Trophoblast cell (in vitro differentiated cells and primary cell): ENCODE data around the gene AHNAK2.

Experiments
- DNase-seq, 2 donors: peaks; one replicate each; pipeline ENCODE4 v3.0.0-alpha.2; 2016
- H2AFZ ChIP-seq: 2 replicates; pipeline ENCODE4 v1.6.1; 2013; ENCODE audit warnings: low read length, moderate library complexity, mild to moderate bottlenecking; ENCODE audit not compliant: insufficient read depth, poor library complexity
- H2AK5ac ChIP-seq: 2 replicates; pipeline ENCODE4 v1.6.1; 2013; ENCODE audit warnings: mild to moderate bottlenecking, low read length
- H2BK120ac ChIP-seq: 2 replicates; pipeline ENCODE4 v1.6.1; 2013; ENCODE audit warnings: low read length, mild to moderate bottlenecking, moderate library complexity; ENCODE audit not compliant: insufficient read depth, poor library complexity
- H2BK12ac ChIP-seq: 2 replicates; pipeline ENCODE4 v1.6.1; 2013; ENCODE audit warnings: mild to moderate bottlenecking, low read length, moderate library complexity
- H2BK5ac ChIP-seq: 2 replicates; pipeline ENCODE4 v1.6.1; 2013; ENCODE audit warnings: low read length, low read depth, moderate library complexity, mild to moderate bottlenecking; ENCODE audit not compliant: poor library complexity
- H3K14ac ChIP-seq: 2 replicates; pipeline ENCODE4 v1.6.1; 2013; ENCODE audit warnings: mild to moderate bottlenecking, low read length
- H3K18ac ChIP-seq: 2 replicates; pipeline ENCODE4 v1.6.1; 2013; ENCODE audit warnings: mild to moderate bottlenecking, low read length
- H3K23ac ChIP-seq: 2 replicates; pipeline ENCODE4 v1.6.1; 2013; ENCODE audit warnings: low read length
- H3K27ac ChIP-seq: 2 replicates; pipeline ENCODE4 v1.5.1; 2013; ENCODE audit warnings: low read depth, mild to moderate bottlenecking, inconsistent platforms, low read length, moderate library complexity
- H3K27me3 ChIP-seq: 2 replicates; pipeline ENCODE4 v1.6.1; 2013; ENCODE audit warnings: inconsistent platforms, mild to moderate bottlenecking, low read length, moderate library complexity; ENCODE audit not compliant: insufficient read depth
- H3K36me3 ChIP-seq, 2 experiments: 1 replicate in 1 of 2; 2 replicates in 1 of 2; pipeline ENCODE4 v1.6.1; 2013; ENCODE audit warnings: low read length in 2 of 2, mild to moderate bottlenecking in 2 of 2, moderate library complexity in 1 of 2; ENCODE audit not compliant: insufficient read depth in 2 of 2, control insufficient read depth in 1 of 2
- H3K4ac ChIP-seq: 2 replicates; pipeline ENCODE4 v1.6.1; 2013; ENCODE audit warnings: low read depth, mild to moderate bottlenecking, low read length, moderate library complexity
- H3K4me1 ChIP-seq, 2 experiments: 1 replicate in 1 of 2; 2 replicates in 1 of 2; pipeline ENCODE4 v1.6.1; 2013; ENCODE audit warnings: low read length in 2 of 2, mild to moderate bottlenecking in 2 of 2, moderate library complexity in 1 of 2; ENCODE audit not compliant: insufficient read depth in 2 of 2, control insufficient read depth in 1 of 2
- H3K4me2 ChIP-seq: 2 replicates; pipeline ENCODE4 v1.6.1; 2013; ENCODE audit warnings: inconsistent platforms, mild to moderate bottlenecking, low read length, moderate library complexity
- H3K4me3 ChIP-seq: 2 replicates; pipeline ENCODE4 v1.5.1; 2013; ENCODE audit warnings: mild to moderate bottlenecking, low read depth, low read length, inconsistent platforms
- H3K79me1 ChIP-seq: one replicate; pipeline ENCODE4 v1.6.1; 2013; ENCODE audit warnings: low read length
- H3K79me2 ChIP-seq: 2 replicates; pipeline ENCODE4 v1.6.1; 2013; ENCODE audit warnings: low read length, mild to moderate bottlenecking; ENCODE audit not compliant: control insufficient read depth, insufficient read depth, poor library complexity
- H3K9ac ChIP-seq: 2 replicates; pipeline ENCODE4 v1.6.1; 2013; ENCODE audit warnings: mild to moderate bottlenecking, low read length
- H3K9me3 ChIP-seq: 2 replicates; pipeline ENCODE4 v1.6.1; 2013; ENCODE audit warnings: low read depth, mild to moderate bottlenecking, control low read depth, inconsistent platforms, low read length; ENCODE audit not compliant: insufficient read depth
- H4K12ac ChIP-seq: 2 replicates; pipeline ENCODE4 v1.6.1; 2013; ENCODE audit warnings: low read depth, mild to moderate bottlenecking, low read length, moderate library complexity
- H4K8ac ChIP-seq: 2 replicates; pipeline ENCODE4 v1.6.1; 2013; ENCODE audit warnings: low read depth, mild to moderate bottlenecking, low read length, moderate library complexity
- H4K91ac ChIP-seq: one replicate; pipeline ENCODE4 v1.6.1; 2013; ENCODE audit warnings: low read depth, mild to moderate bottlenecking, low read length, moderate library complexity
- WGBS: extraction: QIAGEN DNeasy Blood & Tissue Kit; methylation state at CpG from one replicate; pipeline ENCODE4 v1.1.7; 2013; ENCODE audit warnings: missing lambda C conversion rate; ENCODE audit not compliant: insufficient read length, insufficient coverage; ENCODE audit errors: extremely low coverage; 5-methylcytosine and 5-hydroxymethylcytosine counted together

AHNAK2 gene

GRCh38 chr14:105014032-105014431 is 35.9 kb upstream of the AHNAK2 start:
- H4K12ac ChIP-seq, result no peak overlapping the region
- H2AFZ ChIP-seq, result no peak overlapping the region
- no peak overlapping the region for H2AK5ac ChIP-seq
- H3K4me1 ChIP-seq, result peaks cover 10 to 11% of the 10 kb centered on the region in 2 experiments
- H3K9ac ChIP-seq, result no peak overlapping the region
- no peaks in the 10 kb centered on the region for H3K9me3 ChIP-seq
- no peak overlapping the region for H3K14ac ChIP-seq
- H3K27ac ChIP-seq, result no peak overlapping the region
- H3K4ac ChIP-seq, result peak overlapping the region; percentile 93
- DNase-seq, result no peak
- H2BK5ac ChIP-seq, result no peak overlapping the region
- no peak overlapping the region for H4K8ac ChIP-seq
- H3K23ac ChIP-seq, result no peak overlapping the region
- no peak overlapping the region for H3K18ac ChIP-seq
- no peak overlapping the region for H2BK120ac ChIP-seq
- no peak overlapping the region for H3K4me2 ChIP-seq
- H2BK12ac ChIP-seq, result no peak overlapping the region
- H3K79me1 ChIP-seq, result no peaks in the 10 kb centered on the region
- no CpG with 5 or more reads among the region's 9 CpGs for WGBS
- H3K79me2 ChIP-seq, result peaks cover 35% of the 10 kb centered on the region
- H3K4me3 ChIP-seq, result no peak overlapping the region
- H4K91ac ChIP-seq, result no peak overlapping the region
- peaks cover 30 to 31% of the 10 kb centered on the region in 2 experiments for H3K36me3 ChIP-seq
- no peaks in the 10 kb centered on the region for H3K27me3 ChIP-seq

DNA sequence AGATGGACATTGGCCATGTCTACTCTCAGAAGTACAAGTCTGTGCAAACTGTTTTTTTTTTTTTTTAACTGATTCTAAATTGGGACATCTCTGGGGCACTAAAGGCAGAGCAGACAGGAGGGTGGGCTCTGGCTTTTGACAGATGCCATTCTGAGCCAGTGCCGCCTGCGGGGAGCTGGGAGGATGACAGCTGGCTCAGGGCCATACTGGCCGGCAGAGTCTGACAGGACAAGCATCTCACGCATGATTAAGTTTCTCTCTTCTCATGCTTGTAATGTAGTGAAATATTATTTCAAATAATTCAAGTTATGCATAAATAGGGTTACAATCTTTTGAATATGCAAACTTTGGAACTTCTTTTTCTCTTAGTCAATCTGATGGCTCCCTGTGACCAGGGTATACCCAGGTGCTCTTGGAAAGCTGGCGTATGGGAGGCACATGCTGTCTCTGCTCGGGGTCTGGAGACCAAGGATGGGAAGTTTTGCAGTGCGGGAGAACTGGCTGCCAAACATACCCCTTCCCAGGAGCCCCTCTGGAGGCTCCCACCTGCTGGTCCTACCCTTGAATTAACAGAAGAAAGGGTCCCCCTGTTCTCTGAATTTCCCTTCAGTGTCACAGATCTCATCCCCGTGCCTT is 35.1 kb upstream of the AHNAK2 start:
- H3K9me3 ChIP-seq, result no peaks in the 10 kb centered on the region
- no peaks in the 10 kb centered on the region for H3K27me3 ChIP-seq
- H3K27ac ChIP-seq, result no peak overlapping the region
- no peak overlapping the region for H3K23ac ChIP-seq
- H2BK12ac ChIP-seq, result no peak overlapping the region
- no peak for DNase-seq
- H3K4me1 ChIP-seq, result peaks cover 4 to 6% of the 10 kb centered on the region in 2 experiments
- no peak overlapping the region for H4K8ac ChIP-seq
- WGBS, result no CpG with 5 or more reads among the region's 8 CpGs
- H2AK5ac ChIP-seq, result no peak overlapping the region
- no peak overlapping the region for H2AFZ ChIP-seq
- H3K9ac ChIP-seq, result no peak overlapping the region
- peaks cover 31% of the 10 kb centered on the region in 2 experiments for H3K36me3 ChIP-seq
- H2BK5ac ChIP-seq, result no peak overlapping the region
- H3K4me2 ChIP-seq, result no peak overlapping the region
- no peaks in the 10 kb centered on the region for H3K79me1 ChIP-seq
- H4K12ac ChIP-seq, result no peak overlapping the region
- H2BK120ac ChIP-seq, result no peak overlapping the region
- H3K4ac ChIP-seq, result peak overlapping the region; percentile 60
- H3K79me2 ChIP-seq, result peaks cover 30% of the 10 kb centered on the region
- H3K4me3 ChIP-seq, result no peak overlapping the region
- H3K18ac ChIP-seq, result no peak overlapping the region
- no peak overlapping the region for H3K14ac ChIP-seq
- no peak overlapping the region for H4K91ac ChIP-seq

- Histone ChIP-seq H3K36me3 (peaks cover 39% of the 10 kb centered on the region in 2 experiments), H3K79me2 (peaks cover 30% of the 10 kb centered on the region), H3K4me3 (no peak overlapping the region), H2BK12ac (no peak overlapping the region), H3K27ac (no peak overlapping the region), H2BK120ac (no peak overlapping the region), H3K4ac (peak overlapping the region; percentile 75), H4K8ac (no peak overlapping the region), H3K4me1 (peaks cover 4 to 6% of the 10 kb centered on the region in 2 experiments), H3K9me3 (no peaks in the 10 kb centered on the region), H3K27me3 (no peaks in the 10 kb centered on the region), H3K4me2 (no peak overlapping the region), H3K79me1 (no peaks in the 10 kb centered on the region), H3K18ac (no peak overlapping the region), H4K12ac (no peak overlapping the region), H2AK5ac (no peak overlapping the region), H4K91ac (no peak overlapping the region), H3K14ac (no peak overlapping the region), H3K23ac (no peak overlapping the region), H2AFZ (no peak overlapping the region), H3K9ac (no peak overlapping the region), H2BK5ac (no peak overlapping the region)
- 100% methylated on average over 1 of the region's 23 CpGs for WGBS
- DNase-seq, result no peak
These were observed 34.2 kb upstream of the AHNAK2 start for GRCh38 chr14:105012171-105012985.

DNA sequence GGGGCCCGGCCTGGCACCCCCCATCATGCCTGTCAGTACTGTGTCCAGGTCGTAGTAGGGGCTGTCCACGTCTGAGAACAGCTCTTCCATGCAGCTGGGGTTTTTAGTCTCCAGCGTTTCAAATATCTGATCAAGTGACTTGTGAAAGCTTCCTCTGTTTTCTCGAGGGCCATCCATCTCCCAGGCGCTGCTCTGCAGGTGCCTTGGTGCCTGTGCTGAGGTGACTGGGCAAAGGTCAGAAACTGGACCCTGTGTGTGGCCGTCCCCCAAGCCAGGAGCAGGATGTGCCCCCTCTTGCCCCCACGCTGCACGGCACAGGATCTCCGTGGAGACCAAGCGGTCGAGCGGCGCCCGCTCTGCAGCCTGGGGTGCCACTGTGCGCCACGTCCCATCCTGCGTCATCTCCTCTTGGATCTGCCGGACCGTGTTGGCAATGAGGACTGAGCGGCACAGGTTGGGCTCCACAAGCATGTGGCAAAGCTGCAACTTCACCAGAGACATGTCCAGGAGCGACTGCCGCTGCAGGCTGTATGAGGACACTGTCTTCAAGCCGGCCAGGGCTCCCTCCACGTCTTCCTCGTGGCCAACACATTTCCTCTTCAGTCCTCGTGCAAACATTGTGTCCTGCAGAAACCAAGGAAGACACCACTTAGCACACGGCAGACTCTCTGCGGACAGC is 33.3 kb upstream of the AHNAK2 start:
- no peak overlapping the region for H2BK120ac ChIP-seq
- H2AK5ac ChIP-seq, result no peak overlapping the region
- H4K8ac ChIP-seq, result no peak overlapping the region
- no peak overlapping the region for H2BK12ac ChIP-seq
- no peak overlapping the region for H3K18ac ChIP-seq
- no peaks in the 10 kb centered on the region for H3K27me3 ChIP-seq
- H3K9me3 ChIP-seq, result no peaks in the 10 kb centered on the region
- no CpG with 5 or more reads among the region's 29 CpGs for WGBS
- no peak overlapping the region for H3K4me2 ChIP-seq
- peaks cover 27% of the 10 kb centered on the region for H3K79me2 ChIP-seq
- no peak for DNase-seq
- peaks cover 45 to 47% of the 10 kb centered on the region in 2 experiments for H3K36me3 ChIP-seq
- H3K4ac ChIP-seq, result no peak overlapping the region
- H3K9ac ChIP-seq, result no peak overlapping the region
- no peaks in the 10 kb centered on the region for H3K79me1 ChIP-seq
- H3K4me1 ChIP-seq, result peaks cover 4 to 5% of the 10 kb centered on the region in 2 experiments
- no peak overlapping the region for H2BK5ac ChIP-seq
- no peak overlapping the region for H3K27ac ChIP-seq
- H3K4me3 ChIP-seq, result no peak overlapping the region
- no peak overlapping the region for H3K14ac ChIP-seq
- no peak overlapping the region for H4K91ac ChIP-seq
- no peak overlapping the region for H2AFZ ChIP-seq
- no peak overlapping the region for H3K23ac ChIP-seq
- H4K12ac ChIP-seq, result no peak overlapping the region
